SK-N-SH treated with all-trans-retinoic acid at 6 μM for 48 hours (cell line): Measurements from ENCODE around the gene COMMD3.

ENCODE experiments used
- ATAC-seq: fragments of 200-7000 bp; cut with Tn5 transposase; 3 replicates; pipeline ENCODE4 v1.9.1; 2020; ENCODE audit warnings: mild to moderate bottlenecking, moderate library complexity
- ARNTL ChIP-seq: fragments of 450-650 bp; formaldehyde crosslinking; IDR thresholded peaks from 2 replicates; pipeline ENCODE4 v1.5.0; 2020; ENCODE audit warnings: low read depth, mild to moderate bottlenecking, moderate library complexity, borderline replicate concordance
- BACH2 ChIP-seq: fragments of 250-450 bp; sonication (Bioruptor Pico); IDR thresholded peaks from 2 replicates; pipeline ENCODE4 v1.9.0; 2021; ENCODE audit warnings: mild to moderate bottlenecking, borderline replicate concordance
- CREB5 ChIP-seq: fragments of 250-450 bp; sonication (Bioruptor Pico); IDR thresholded peaks from 2 replicates; pipeline ENCODE4 v1.5.1; 2020; ENCODE audit warnings: low read depth, mild to moderate bottlenecking, moderate library complexity
- CSDC2 ChIP-seq: fragments of 250-450 bp; sonication (Bioruptor Pico); IDR thresholded peaks from 2 replicates; pipeline ENCODE4 v1.5.0; 2020; ENCODE audit warnings: mild to moderate bottlenecking, moderate library complexity
- CSRNP3 ChIP-seq: fragments of 250-450 bp; sonication (Bioruptor Pico); IDR thresholded peaks from 2 replicates; pipeline ENCODE4 v1.5.1; 2021; ENCODE audit warnings: mild to moderate bottlenecking, moderate library complexity
- ESRRG ChIP-seq: fragments of 250-450 bp; sonication (Bioruptor Pico); IDR thresholded peaks from 2 replicates; pipeline ENCODE4 v1.6.1; 2021; ENCODE audit warnings: mild to moderate bottlenecking
- GLIS3 ChIP-seq: fragments of 250-450 bp; sonication (Bioruptor Pico); IDR thresholded peaks from 2 replicates; pipeline ENCODE4 v1.5.0; 2020; ENCODE audit warnings: mild to moderate bottlenecking, moderate library complexity
- ISL1 ChIP-seq: fragments of 250-450 bp; sonication (Bioruptor Pico); IDR thresholded peaks from 2 replicates; pipeline ENCODE4 v2.1.2; 2022; ENCODE audit warnings: mild to moderate bottlenecking, moderate library complexity
- OSR1 ChIP-seq: fragments of 250-450 bp; sonication (Bioruptor Pico); IDR thresholded peaks from 2 replicates; pipeline ENCODE4 v1.8.0; 2022; ENCODE audit warnings: moderate library complexity, mild to moderate bottlenecking, inconsistent platforms
- POU6F1 ChIP-seq: fragments of 250-450 bp; sonication (Bioruptor Pico); IDR thresholded peaks from 2 replicates; pipeline ENCODE4 v1.8.0; 2021; ENCODE audit warnings: low read depth, mild to moderate bottlenecking, moderate library complexity, borderline replicate concordance
- PPARA ChIP-seq: fragments of 250-450 bp; sonication (Bioruptor Pico); IDR thresholded peaks from 2 replicates; pipeline ENCODE4 v1.5.0; 2020; ENCODE audit warnings: mild to moderate bottlenecking, borderline replicate concordance
- RARB ChIP-seq: fragments of 250-450 bp; sonication (Bioruptor Pico); IDR thresholded peaks from 2 replicates; pipeline ENCODE4 v1.8.0; 2021; ENCODE audit warnings: mild to moderate bottlenecking, moderate library complexity
- SNAI2 ChIP-seq: fragments of 250-450 bp; sonication (Bioruptor Pico); IDR thresholded peaks from 2 replicates; pipeline ENCODE4 v1.5.0; 2020; ENCODE audit warnings: mild to moderate bottlenecking, moderate library complexity
- TSHZ2 ChIP-seq: fragments of 250-450 bp; sonication (Bioruptor Pico); IDR thresholded peaks from 2 replicates; pipeline ENCODE4 v1.5.0; 2020; ENCODE audit warnings: mild to moderate bottlenecking, moderate library complexity
- ZC3H10 ChIP-seq: fragments of 250-450 bp; sonication (Bioruptor Pico); IDR thresholded peaks from 2 replicates; pipeline ENCODE4 v1.5.1; 2021; ENCODE audit warnings: mild to moderate bottlenecking, moderate library complexity
- ZFP3 ChIP-seq: fragments of 250-450 bp; sonication (Bioruptor Pico); IDR thresholded peaks from 2 replicates; pipeline ENCODE4 v1.5.0; 2020; ENCODE audit warnings: mild to moderate bottlenecking, moderate library complexity
- ZFP30 ChIP-seq: fragments of 450-650 bp; formaldehyde crosslinking; IDR thresholded peaks from 2 replicates; pipeline ENCODE4 v1.5.0; 2022; ENCODE audit warnings: mild to moderate bottlenecking, moderate library complexity
- ZNF565 ChIP-seq: fragments of 450-650 bp; formaldehyde crosslinking; conservative IDR thresholded peaks from 2 replicates; pipeline ENCODE4 v1.5.0; 2020; ENCODE audit warnings: low read depth, mild to moderate bottlenecking, moderate library complexity

The COMMD3 gene

GRCh38 chr10:22285130-22285529, 31.1 kb upstream of the COMMD3 start:
- TF ChIP-seq CREB5 (CRISPR knock-in tag) (no peak), ZFP3 (CRISPR knock-in tag) (no peak), CSDC2 (no peak), PPARA (CRISPR knock-in tag) (no peak), RARB (CRISPR knock-in tag) (no peak), OSR1 (CRISPR knock-in tag) (no peak), SNAI2 (CRISPR knock-in tag) (no peak), ARNTL (CRISPR knock-in tag) (no peak), TSHZ2 (CRISPR knock-in tag) (no peak), POU6F1 (CRISPR knock-in tag) (no peak), CSRNP3 (CRISPR knock-in tag) (no peak), ISL1 (CRISPR knock-in tag) (no peak), ZNF565 (CRISPR knock-in tag) (no peak), ZFP30 (CRISPR knock-in tag) (no peak), BACH2 (CRISPR knock-in tag) (no peak), ZC3H10 (CRISPR knock-in tag) (no peak)
- ATAC-seq: no peak

- no peak for TF ChIP-seq CREB5 (CRISPR knock-in tag)
- no peak for TF ChIP-seq ZFP30 (CRISPR knock-in tag)
- TF ChIP-seq TSHZ2 (CRISPR knock-in tag): no peak
- TF ChIP-seq GLIS3 (CRISPR knock-in tag): no peak
- no peak for TF ChIP-seq ZFP3 (CRISPR knock-in tag)
- TF ChIP-seq RARB (CRISPR knock-in tag): no peak
- TF ChIP-seq ESRRG (CRISPR knock-in tag): no peak
- no peak for TF ChIP-seq SNAI2 (CRISPR knock-in tag)
- TF ChIP-seq BACH2 (CRISPR knock-in tag): no peak
- no peak for TF ChIP-seq ZC3H10 (CRISPR knock-in tag)
- no peak for ATAC-seq
Measured at GRCh38 chr10:22293747-22294404, 22.3 kb upstream of the COMMD3 start.
